Body of pancreas (tissue), 4 donors: ENCODE data around the gene TMEM208. TPM values are rescaled to one million over a fixed set of nuclear protein-coding genes. Genes with fewer than 3 reads are reported as not detected.

Source experiments
- ATAC-seq: fragments of 150-250 bp; one replicate; pipeline ENCODE4 v1.9.1; 2016
- DNase-seq, 4 donors: peaks; one replicate each; pipeline ENCODE4 v3.0.0-alpha.2; 2019
- H3K27ac ChIP-seq, 4 donors: fragments of 200-600 bp; sonication (generic); 1 replicate in 3 of 4; 2 replicates in 1 of 4; pipeline versions ENCODE4 v1.5.1 to v1.6.1; 2016 to 2019; ENCODE audit warnings: mild to moderate bottlenecking in 1 of 4, mixed read lengths in 1 of 4, moderate library complexity in 1 of 4
- H3K27me3 ChIP-seq, 2 donors: fragments of 200-600 bp; sonication (generic); one replicate each; pipeline ENCODE4 v1.6.0; 2016; ENCODE audit warnings: mild to moderate bottlenecking in 1 of 2
- H3K36me3 ChIP-seq, 2 donors: fragments of 200-600 bp; sonication (generic); replicated peaks in 1 of 2; 2 replicates each; pipeline ENCODE4 v1.5.1; 2016; ENCODE audit warnings: low read depth in 2 of 2; ENCODE audit not compliant: insufficient read depth in 1 of 2
- H3K4me1 ChIP-seq: fragments of 200-600 bp; sonication (generic); one replicate; pipeline ENCODE4 v1.6.0; 2016
- H3K4me3 ChIP-seq, 2 donors: fragments of 200-600 bp; sonication (generic); 1 replicate in 1 of 2; 2 replicates in 1 of 2; pipeline ENCODE4 v1.5.1; 2016 to 2019
- H3K9me3 ChIP-seq, 3 donors: fragments of 200-600 bp; sonication (generic); 1 replicate in 2 of 3; 2 replicates in 1 of 3; pipeline ENCODE4 v1.5.1; 2016
- POLR2A ChIP-seq, 3 donors: fragments of 450-650 bp; IDR thresholded peaks; one replicate each; pipeline ENCODE4 v1.6.1; 2016; ENCODE audit warnings: antibody characterized with exemption in 3 of 3, mild to moderate bottlenecking in 2 of 3
- whole genome bisulfite sequencing, 2 donors: methylation state at CpG; one replicate each; pipeline ENCODE4 v1.1.5; 2017; 5-methylcytosine and 5-hydroxymethylcytosine counted together
- intact Hi-C: fragments of 100-400 bp; cut with DNase I; formaldehyde crosslinking; loops from one replicate; pipeline ENCODE4 v1.15.1; 2023
- total RNA-seq, 2 donors: library from RNA; depleted of rRNA; stranded (reverse); fragments of >200 nt; gene quantifications; one replicate each; pipeline ENCODE4 v1.1.0, GENCODE V29; 2016
- TF ChIP-seq, protein P1 (sequence below), 7 experiments: fragments of 450-650 bp in 4 of 7; fragments of 200-600 bp in 3 of 7; sonication (generic) in 3 of 7; IDR thresholded peaks; one replicate each; pipeline ENCODE4 v1.5.1; 2016 to 2019; ENCODE audit warnings: antibody characterized with exemption in 7 of 7

TMEM208 gene
- total RNA-seq, 2 donors from 2014 or later, result 35.8 to 48.1 TPM

GRCh38 chr16:67210069-67210937 is 16.6 kb upstream of the TMEM208 start:
- H3K4me3 ChIP-seq, result no peak overlapping the region
- intact Hi-C loops, result no loop called here
- TF ChIP-seq POLR2A (IDR thresholded peaks at IDR 0.05), result no peak
- TF ChIP-seq, protein P1, sequence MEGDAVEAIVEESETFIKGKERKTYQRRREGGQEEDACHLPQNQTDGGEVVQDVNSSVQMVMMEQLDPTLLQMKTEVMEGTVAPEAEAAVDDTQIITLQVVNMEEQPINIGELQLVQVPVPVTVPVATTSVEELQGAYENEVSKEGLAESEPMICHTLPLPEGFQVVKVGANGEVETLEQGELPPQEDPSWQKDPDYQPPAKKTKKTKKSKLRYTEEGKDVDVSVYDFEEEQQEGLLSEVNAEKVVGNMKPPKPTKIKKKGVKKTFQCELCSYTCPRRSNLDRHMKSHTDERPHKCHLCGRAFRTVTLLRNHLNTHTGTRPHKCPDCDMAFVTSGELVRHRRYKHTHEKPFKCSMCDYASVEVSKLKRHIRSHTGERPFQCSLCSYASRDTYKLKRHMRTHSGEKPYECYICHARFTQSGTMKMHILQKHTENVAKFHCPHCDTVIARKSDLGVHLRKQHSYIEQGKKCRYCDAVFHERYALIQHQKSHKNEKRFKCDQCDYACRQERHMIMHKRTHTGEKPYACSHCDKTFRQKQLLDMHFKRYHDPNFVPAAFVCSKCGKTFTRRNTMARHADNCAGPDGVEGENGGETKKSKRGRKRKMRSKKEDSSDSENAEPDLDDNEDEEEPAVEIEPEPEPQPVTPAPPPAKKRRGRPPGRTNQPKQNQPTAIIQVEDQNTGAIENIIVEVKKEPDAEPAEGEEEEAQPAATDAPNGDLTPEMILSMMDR (IDR thresholded peaks at IDR 0.05), result no peak
- WGBS, 2 donors, result 85 to 88% methylated on average over 6 to 24 of the region's 25 CpGs
- H3K36me3 ChIP-seq, result no peaks in the 10 kb centered on the region
- H3K9me3 ChIP-seq, result no peaks in the 10 kb centered on the region
- H3K27me3 ChIP-seq, result no peaks in the 10 kb centered on the region
- no peak overlapping the region for H3K27ac ChIP-seq
- H3K4me1 ChIP-seq, result peaks cover 27% of the 10 kb centered on the region
- ATAC-seq (no peak), DNase-seq (peak in 1 of 4 donors; percentile 33)

- no peak for ATAC-seq
- 82 to 89% methylated on average over 7 of the region's 7 CpGs for WGBS, 2 donors
- no peak overlapping the region for H3K4me3 ChIP-seq
- H3K27me3 ChIP-seq, result no peaks in the 10 kb centered on the region
- intact Hi-C loops, result no loop called here
- no peaks in the 10 kb centered on the region for H3K9me3 ChIP-seq
- no peak overlapping the region for H3K27ac ChIP-seq
- H3K36me3 ChIP-seq, result no peaks in the 10 kb centered on the region
- peaks cover 33% of the 10 kb centered on the region for H3K4me1 ChIP-seq
- DNase-seq, result no peak
- TF ChIP-seq, protein P1 (IDR thresholded peaks at IDR 0.05), result no peak
- TF ChIP-seq POLR2A (IDR thresholded peaks at IDR 0.05), result no peak
These were observed 15.3 kb upstream of the TMEM208 start for GRCh38 chr16:67211674-67212073.

GRCh38 chr16:67212766-67213165 is 14.2 kb upstream of the TMEM208 start:
- H3K27ac ChIP-seq, result peak overlapping the region; percentile 50 to 81 (median 69)
- H3K27me3 ChIP-seq, result no peaks in the 10 kb centered on the region
- no peak for ATAC-seq
- TF ChIP-seq, protein P1 (IDR thresholded peaks at IDR 0.05), result no peak
- TF ChIP-seq POLR2A (IDR thresholded peaks at IDR 0.05), result no peak
- peaks cover 33% of the 10 kb centered on the region for H3K4me1 ChIP-seq
- no peak for DNase-seq
- no peaks in the 10 kb centered on the region for H3K36me3 ChIP-seq
- H3K4me3 ChIP-seq, result no peak overlapping the region
- H3K9me3 ChIP-seq, result no peaks in the 10 kb centered on the region
- intact Hi-C loops, result no loop called here

DNA sequence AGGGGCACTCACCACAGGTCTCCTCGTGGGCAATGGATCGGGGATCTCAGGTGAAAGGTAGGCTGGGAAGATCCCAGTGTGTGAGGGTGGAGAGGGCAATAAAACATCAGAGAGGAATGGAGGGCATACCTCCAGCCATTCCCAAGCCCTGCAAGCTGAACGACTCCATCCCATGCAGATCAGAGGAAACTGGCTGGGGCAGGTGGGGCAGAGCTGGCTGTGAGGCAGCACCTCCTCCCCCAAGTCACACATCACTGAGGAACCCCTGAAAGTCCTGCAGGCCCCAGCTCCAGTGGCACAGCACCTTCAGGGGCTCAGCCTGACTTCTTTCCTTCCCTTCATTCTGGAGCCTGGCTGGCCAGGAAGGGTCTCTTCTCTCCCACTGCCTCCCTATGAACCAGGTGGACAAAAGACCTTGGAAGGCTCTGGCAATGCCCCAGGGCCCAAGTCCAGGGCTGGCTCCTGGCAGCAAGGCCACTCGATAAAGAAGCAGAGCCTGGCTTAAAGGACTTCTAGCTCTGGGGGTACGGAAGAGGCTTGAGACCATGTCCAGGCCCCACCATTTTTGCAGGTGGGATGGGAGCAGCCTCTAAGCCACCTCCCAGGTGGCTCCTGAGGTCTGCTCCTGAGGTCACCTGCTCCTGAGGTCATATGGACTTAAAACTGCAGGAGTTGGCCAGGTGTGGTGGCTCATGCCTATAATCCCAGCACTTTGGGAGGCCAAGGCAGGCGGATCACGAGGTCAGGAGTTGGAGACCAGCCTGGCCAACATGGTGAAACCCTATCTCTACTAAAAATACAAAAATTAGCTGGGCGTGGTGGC is 13.5 kb upstream of the TMEM208 start:
- ATAC-seq (peak; percentile 64), DNase-seq (peak; percentile 67 to 83 (median 74))
- Histone ChIP-seq H3K27ac (peak overlapping the region; percentile 50 to 81 (median 69)), H3K9me3 (no peaks in the 10 kb centered on the region), H3K4me1 (peaks cover 33% of the 10 kb centered on the region), H3K27me3 (no peaks in the 10 kb centered on the region), H3K4me3 (no peak overlapping the region), H3K36me3 (no peaks in the 10 kb centered on the region)
- intact Hi-C loops, result no loop called here
- TF ChIP-seq, protein P1 (IDR thresholded peaks at IDR 0.05), result no peak
- TF ChIP-seq POLR2A (IDR thresholded peaks at IDR 0.05), result no peak
- 47 to 50% methylated on average over 6 to 8 of the region's 8 CpGs for WGBS, 2 donors
